HepG2 (cell line): ENCODE results near the gene MIB2. TPM values are rescaled to one million over a fixed set of nuclear protein-coding genes. Genes with fewer than 3 reads are reported as not detected.

Experiments used
- DPF2 ChIP-seq: sonication (generic); formaldehyde crosslinking; IDR thresholded peaks from 2 replicates; pipeline ENCODE4 v1.4.0; 2020; ENCODE audit warnings: mild to moderate bottlenecking, low read depth, missing genetic modification reagents, borderline replicate concordance
- FOXP1 ChIP-seq, 2 experiments: fragments of 450-650 bp in 1 of 2; IDR thresholded peaks; 2 replicates each; pipeline ENCODE4 v1.6.1; 2017 to 2018; ENCODE audit warnings: antibody characterized with exemption in 1 of 2
- HMG20B ChIP-seq: conservative IDR thresholded peaks from 2 replicates; pipeline ENCODE4 v1.6.1; 2016; ENCODE audit warnings: missing genetic modification reagents, missing compliant biosample characterization
- HNF4A ChIP-seq: sonication (generic); formaldehyde crosslinking; IDR thresholded peaks from 2 replicates; pipeline ENCODE4 v1.4.0; 2020; ENCODE audit warnings: missing genetic modification reagents
- KLF13 ChIP-seq: sonication (generic); formaldehyde crosslinking; IDR thresholded peaks from 2 replicates; pipeline ENCODE4 v1.4.0; 2020; ENCODE audit warnings: mild to moderate bottlenecking, missing genetic modification reagents
- MED1 ChIP-seq: sonication (generic); formaldehyde crosslinking; IDR thresholded peaks from 2 replicates; pipeline ENCODE4 v1.4.0; 2020; ENCODE audit warnings: missing genetic modification reagents
- MEIS1 ChIP-seq: sonication (generic); formaldehyde crosslinking; IDR thresholded peaks from 2 replicates; pipeline ENCODE4 v1.9.0; 2021; ENCODE audit warnings: mild to moderate bottlenecking, missing genetic modification reagents, moderate library complexity, borderline replicate concordance
- THAP11 ChIP-seq: IDR thresholded peaks from 2 replicates; pipeline ENCODE4 v1.6.1; 2016; ENCODE audit warnings: missing biosample characterization, missing genetic modification reagents
- ZFP41 ChIP-seq: sonication (generic); formaldehyde crosslinking; IDR thresholded peaks from 2 replicates; pipeline ENCODE4 v1.4.0; 2020; ENCODE audit warnings: mild to moderate bottlenecking, missing genetic modification reagents, borderline replicate concordance
- ZNF263 ChIP-seq: sonication (generic); formaldehyde crosslinking; IDR thresholded peaks from 2 replicates; pipeline ENCODE4 v1.4.0; 2020; ENCODE audit warnings: missing genetic modification reagents
- ZNF44 ChIP-seq: sonication (generic); formaldehyde crosslinking; IDR thresholded peaks from 2 replicates; pipeline ENCODE4 v1.5.1; 2020; ENCODE audit warnings: mild to moderate bottlenecking, missing genetic modification reagents
- ZZZ3 ChIP-seq: sonication (generic); formaldehyde crosslinking; IDR thresholded peaks from 2 replicates; pipeline ENCODE4 v1.4.0; 2020; ENCODE audit warnings: missing genetic modification reagents, mild to moderate bottlenecking, borderline replicate concordance
- polyA plus RNA-seq, 8 experiments: library from polyadenylated mRNA; depleted of rRNA in 3 of 8; stranded (reverse) in 7 of 8; unstranded in 1 of 8; fragments of >200 nt; fragmentation: Illumina TruSeq in 4 of 8; extraction: Trizol in 4 of 8; gene quantifications; 2 replicates each; pipeline versions ENCODE4 v1.2.1 to v1.2.3, GENCODE V29; 2011 to 2016; ENCODE audit warnings: low read depth in 4 of 8, missing spikeins in 1 of 8, mixed read lengths in 1 of 8; ENCODE audit not compliant: insufficient read depth in 1 of 8
- total RNA-seq, 5 experiments: library from RNA; depleted of rRNA; stranded (reverse); fragments of >200 nt; fragmentation: Illumina TruSeq; extraction: Trizol; gene quantifications; 2 replicates each; pipeline ENCODE4 v1.2.3, GENCODE V29; 2016; ENCODE audit warnings: low read depth in 1 of 5
- TF ChIP-seq, protein P1 (sequence below): IDR thresholded peaks from 2 replicates; pipeline ENCODE4 v1.6.1; 2018; ENCODE audit warnings: missing genetic modification reagents, mild to moderate bottlenecking, missing compliant biosample characterization
- TF ChIP-seq, protein P2 (sequence below), 2 experiments: sonication (generic) in 1 of 2; formaldehyde crosslinking in 1 of 2; IDR thresholded peaks; 2 replicates each; pipeline versions ENCODE4 v1.4.0 to v1.6.1; 2016 to 2020; ENCODE audit warnings: borderline replicate concordance in 1 of 2, low read depth in 1 of 2, mild to moderate bottlenecking in 1 of 2, missing genetic modification reagents in 1 of 2
- TF ChIP-seq, protein P3 (sequence below): sonication (generic); formaldehyde crosslinking; IDR thresholded peaks from 2 replicates; pipeline ENCODE4 v1.4.0; 2020; ENCODE audit warnings: mild to moderate bottlenecking, missing genetic modification reagents, borderline replicate concordance
- TF ChIP-seq, protein P4 (sequence below): sonication (generic); formaldehyde crosslinking; IDR thresholded peaks from 2 replicates; pipeline ENCODE4 v1.5.0; 2020; ENCODE audit warnings: mild to moderate bottlenecking, missing genetic modification reagents, moderate library complexity
- TF ChIP-seq, protein P5 (sequence below): IDR thresholded peaks from 2 replicates; pipeline ENCODE4 v1.6.1; 2018; ENCODE audit warnings: missing genetic modification reagents

Gene MIB2
- total and polyA plus RNA-seq, 2 of the 13 experiments (the other 11 are each of a cell fraction or from before 2014, with no cell fraction given), result 19.9 to 30.4 TPM

DNA sequence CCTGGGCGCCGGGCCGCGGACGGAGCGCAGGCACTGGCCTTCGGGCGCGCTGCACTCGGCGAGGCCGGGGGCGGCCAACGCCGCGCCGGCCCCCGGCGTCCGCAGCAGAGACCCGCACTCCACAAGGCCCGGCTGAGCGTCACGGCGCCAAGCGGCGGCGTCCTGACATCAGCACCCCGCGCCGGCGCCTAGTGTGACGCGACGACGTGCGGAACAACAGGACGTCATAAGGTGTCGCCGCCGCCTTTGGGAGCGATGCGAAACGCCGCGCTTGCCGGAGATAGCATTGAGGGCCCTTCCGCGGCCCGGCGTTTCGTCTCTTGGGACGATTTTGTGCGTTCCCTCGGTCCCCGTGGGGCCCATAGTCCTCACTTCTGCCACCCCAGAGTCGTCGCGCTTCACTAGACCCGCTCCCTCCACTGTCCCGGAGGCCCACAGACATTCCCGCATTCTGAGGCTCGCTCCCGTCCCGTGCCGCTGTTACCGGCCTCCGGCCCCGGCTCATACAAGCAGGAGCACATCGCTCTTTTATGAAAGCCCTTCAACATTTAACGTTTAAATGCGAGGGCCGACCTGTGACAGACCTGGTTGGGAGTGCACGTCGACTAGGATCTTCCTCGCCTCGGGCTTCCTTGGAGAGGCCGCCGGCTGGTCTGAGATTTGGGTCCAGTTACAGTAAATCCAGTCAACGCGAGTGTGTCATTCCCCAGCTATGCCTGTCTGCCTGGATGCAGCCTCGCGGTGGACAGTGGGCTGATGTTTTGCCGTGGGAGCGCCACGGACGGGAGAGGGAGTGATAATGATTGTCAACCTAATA, 40.4 kb upstream of the MIB2 start, which contains the start of gene SSU72 (continued):
- no peak for TF ChIP-seq KLF13 (CRISPR knock-in tag)
- TF ChIP-seq, protein P1, sequence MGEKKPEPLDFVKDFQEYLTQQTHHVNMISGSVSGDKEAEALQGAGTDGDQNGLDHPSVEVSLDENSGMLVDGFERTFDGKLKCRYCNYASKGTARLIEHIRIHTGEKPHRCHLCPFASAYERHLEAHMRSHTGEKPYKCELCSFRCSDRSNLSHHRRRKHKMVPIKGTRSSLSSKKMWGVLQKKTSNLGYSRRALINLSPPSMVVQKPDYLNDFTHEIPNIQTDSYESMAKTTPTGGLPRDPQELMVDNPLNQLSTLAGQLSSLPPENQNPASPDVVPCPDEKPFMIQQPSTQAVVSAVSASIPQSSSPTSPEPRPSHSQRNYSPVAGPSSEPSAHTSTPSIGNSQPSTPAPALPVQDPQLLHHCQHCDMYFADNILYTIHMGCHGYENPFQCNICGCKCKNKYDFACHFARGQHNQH (CRISPR knock-in tag), result peak; percentile 50; the same call in 1 of the 2 replicates
- TF ChIP-seq ZZZ3, result no peak
- TF ChIP-seq ZFP41, result 0 out of 2 replicates have a peak, but pooled peaks have one; percentile 31
- peak; percentile 41; the same call in 1 of the 2 replicates for TF ChIP-seq MED1
- no peak for TF ChIP-seq ZNF263 (CRISPR knock-in tag)
- TF ChIP-seq MEIS1 (CRISPR knock-in tag), result no peak
- TF ChIP-seq, protein P2, sequence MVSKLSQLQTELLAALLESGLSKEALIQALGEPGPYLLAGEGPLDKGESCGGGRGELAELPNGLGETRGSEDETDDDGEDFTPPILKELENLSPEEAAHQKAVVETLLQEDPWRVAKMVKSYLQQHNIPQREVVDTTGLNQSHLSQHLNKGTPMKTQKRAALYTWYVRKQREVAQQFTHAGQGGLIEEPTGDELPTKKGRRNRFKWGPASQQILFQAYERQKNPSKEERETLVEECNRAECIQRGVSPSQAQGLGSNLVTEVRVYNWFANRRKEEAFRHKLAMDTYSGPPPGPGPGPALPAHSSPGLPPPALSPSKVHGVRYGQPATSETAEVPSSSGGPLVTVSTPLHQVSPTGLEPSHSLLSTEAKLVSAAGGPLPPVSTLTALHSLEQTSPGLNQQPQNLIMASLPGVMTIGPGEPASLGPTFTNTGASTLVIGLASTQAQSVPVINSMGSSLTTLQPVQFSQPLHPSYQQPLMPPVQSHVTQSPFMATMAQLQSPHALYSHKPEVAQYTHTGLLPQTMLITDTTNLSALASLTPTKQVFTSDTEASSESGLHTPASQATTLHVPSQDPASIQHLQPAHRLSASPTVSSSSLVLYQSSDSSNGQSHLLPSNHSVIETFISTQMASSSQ (IDR thresholded peaks at IDR 0.05; ENCODE audit: low read depth), result no peak
- TF ChIP-seq, protein P2 (CRISPR knock-in tag; IDR thresholded peaks at IDR 0.05; ENCODE audit: borderline replicate concordance), result 0 out of 2 replicates have a peak, but pooled peaks have one; percentile 35
- TF ChIP-seq, protein P3, sequence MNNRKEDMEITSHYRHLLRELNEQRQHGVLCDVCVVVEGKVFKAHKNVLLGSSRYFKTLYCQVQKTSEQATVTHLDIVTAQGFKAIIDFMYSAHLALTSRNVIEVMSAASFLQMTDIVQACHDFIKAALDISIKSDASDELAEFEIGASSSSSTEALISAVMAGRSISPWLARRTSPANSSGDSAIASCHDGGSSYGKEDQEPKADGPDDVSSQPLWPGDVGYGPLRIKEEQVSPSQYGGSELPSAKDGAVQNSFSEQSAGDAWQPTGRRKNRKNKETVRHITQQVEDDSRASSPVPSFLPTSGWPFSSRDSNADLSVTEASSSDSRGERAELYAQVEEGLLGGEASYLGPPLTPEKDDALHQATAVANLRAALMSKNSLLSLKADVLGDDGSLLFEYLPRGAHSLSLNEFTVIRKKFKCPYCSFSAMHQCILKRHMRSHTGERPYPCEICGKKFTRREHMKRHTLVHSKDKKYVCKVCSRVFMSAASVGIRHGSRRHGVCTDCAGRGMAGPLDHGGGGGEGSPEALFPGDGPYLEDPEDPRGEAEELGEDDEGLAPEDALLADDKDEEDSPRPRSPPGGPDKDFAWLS (CRISPR knock-in tag), result no peak
- peak; percentile 79; the same call in 1 of the 2 replicates for TF ChIP-seq ZNF44
- TF ChIP-seq FOXP1 (IDR thresholded peaks at IDR 0.05), result no peak
- peak; percentile 61; the same call in 1 of the 2 replicates for TF ChIP-seq FOXP1 (CRISPR knock-in tag; IDR thresholded peaks at IDR 0.05)
- no peak for TF ChIP-seq DPF2 (CRISPR knock-in tag)
- no peak for TF ChIP-seq HNF4A (CRISPR knock-in tag)
- TF ChIP-seq, protein P4, sequence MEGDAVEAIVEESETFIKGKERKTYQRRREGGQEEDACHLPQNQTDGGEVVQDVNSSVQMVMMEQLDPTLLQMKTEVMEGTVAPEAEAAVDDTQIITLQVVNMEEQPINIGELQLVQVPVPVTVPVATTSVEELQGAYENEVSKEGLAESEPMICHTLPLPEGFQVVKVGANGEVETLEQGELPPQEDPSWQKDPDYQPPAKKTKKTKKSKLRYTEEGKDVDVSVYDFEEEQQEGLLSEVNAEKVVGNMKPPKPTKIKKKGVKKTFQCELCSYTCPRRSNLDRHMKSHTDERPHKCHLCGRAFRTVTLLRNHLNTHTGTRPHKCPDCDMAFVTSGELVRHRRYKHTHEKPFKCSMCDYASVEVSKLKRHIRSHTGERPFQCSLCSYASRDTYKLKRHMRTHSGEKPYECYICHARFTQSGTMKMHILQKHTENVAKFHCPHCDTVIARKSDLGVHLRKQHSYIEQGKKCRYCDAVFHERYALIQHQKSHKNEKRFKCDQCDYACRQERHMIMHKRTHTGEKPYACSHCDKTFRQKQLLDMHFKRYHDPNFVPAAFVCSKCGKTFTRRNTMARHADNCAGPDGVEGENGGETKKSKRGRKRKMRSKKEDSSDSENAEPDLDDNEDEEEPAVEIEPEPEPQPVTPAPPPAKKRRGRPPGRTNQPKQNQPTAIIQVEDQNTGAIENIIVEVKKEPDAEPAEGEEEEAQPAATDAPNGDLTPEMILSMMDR (CRISPR knock-in tag), result 0 out of 2 replicates have a peak, but pooled peaks have one; percentile 19
- TF ChIP-seq THAP11, result peak; percentile 94
- no peak for TF ChIP-seq HMG20B (CRISPR knock-in tag)
- TF ChIP-seq, protein P5, sequence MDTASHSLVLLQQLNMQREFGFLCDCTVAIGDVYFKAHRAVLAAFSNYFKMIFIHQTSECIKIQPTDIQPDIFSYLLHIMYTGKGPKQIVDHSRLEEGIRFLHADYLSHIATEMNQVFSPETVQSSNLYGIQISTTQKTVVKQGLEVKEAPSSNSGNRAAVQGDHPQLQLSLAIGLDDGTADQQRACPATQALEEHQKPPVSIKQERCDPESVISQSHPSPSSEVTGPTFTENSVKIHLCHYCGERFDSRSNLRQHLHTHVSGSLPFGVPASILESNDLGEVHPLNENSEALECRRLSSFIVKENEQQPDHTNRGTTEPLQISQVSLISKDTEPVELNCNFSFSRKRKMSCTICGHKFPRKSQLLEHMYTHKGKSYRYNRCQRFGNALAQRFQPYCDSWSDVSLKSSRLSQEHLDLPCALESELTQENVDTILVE, result peak; percentile 92
